Measurements from ENCODE around the gene EFNB2. TPM values are rescaled to one million over a fixed set of nuclear protein-coding genes. Genes with fewer than 3 reads are reported as not detected.

EFNB2 gene
- total RNA-seq, 1 donor from 2014 or later: 20.5 TPM

GRCh38 chr13:106526738-106527444, 8.6 kb downstream of the EFNB2 start:
- DNase-seq (ENCODE audit: low spot score): no peak

- no peak for DNase-seq (ENCODE audit: low spot score)
Measured at GRCh38 chr13:106525865-106526264, 9.6 kb downstream of the EFNB2 start.

GRCh38 chr13:106524108-106524507, 11.4 kb downstream of the EFNB2 start:
- DNase-seq (ENCODE audit: low spot score): no peak

GRCh38 chr13:106523576-106523975, 11.9 kb downstream of the EFNB2 start:
- DNase-seq (ENCODE audit: low spot score): peak; percentile 74

GRCh38 chr13:106522898-106523525, 12.4 kb downstream of the EFNB2 start:
- peak; percentile 49 for DNase-seq (ENCODE audit: low spot score)

- peak; percentile 52 for DNase-seq (ENCODE audit: low spot score)
Measured at GRCh38 chr13:106522112-106522705, 13.3 kb downstream of the EFNB2 start.

- DNase-seq (ENCODE audit: low spot score): peak; percentile 61
Measured at GRCh38 chr13:106521095-106521799, 14.2 kb downstream of the EFNB2 start.

- DNase-seq (ENCODE audit: low spot score): peak; percentile 47
Measured at GRCh38 chr13:106520251-106521054, 15.0 kb downstream of the EFNB2 start.

- no peak for DNase-seq (ENCODE audit: low spot score)
Measured at GRCh38 chr13:106518512-106518911, 16.9 kb downstream of the EFNB2 start.

- DNase-seq (ENCODE audit: low spot score): no peak
Measured at GRCh38 chr13:106517109-106517847, 18.2 kb downstream of the EFNB2 start.

- no peak for DNase-seq (ENCODE audit: low spot score)
Measured at GRCh38 chr13:106515635-106516254, 19.7 kb downstream of the EFNB2 start.

GRCh38 chr13:106514928-106515634, 20.4 kb downstream of the EFNB2 start:
- no peak for DNase-seq (ENCODE audit: low spot score)

- no peak for DNase-seq (ENCODE audit: low spot score)
Measured at GRCh38 chr13:106513025-106513983, 22.2 kb downstream of the EFNB2 start.

GRCh38 chr13:106507560-106508274, 27.7 kb downstream of the EFNB2 start:
- DNase-seq (ENCODE audit: low spot score): peak; percentile 54

- no peak for DNase-seq (ENCODE audit: low spot score)
Measured at GRCh38 chr13:106506286-106506685, 29.2 kb downstream of the EFNB2 start.

GRCh38 chr13:106505732-106506131, 29.7 kb downstream of the EFNB2 start:
- DNase-seq (ENCODE audit: low spot score): peak; percentile 76

GRCh38 chr13:106505295-106505694, 30.2 kb downstream of the EFNB2 start:
- no peak for DNase-seq (ENCODE audit: low spot score)

All from umbilical cord (tissue), 2 donors.